OCI-LY1 (cell line): ENCODE data around the gene SMYD1.

Experiments
- H2AFZ ChIP-seq: fragments of 200-600 bp; sonication (generic), shearing (Covaris generic); 2 replicates; pipeline ENCODE4 v1.6.0; 2014; ENCODE audit warnings: antibody characterized with exemption, mild to moderate bottlenecking, low read length
- H3F3A ChIP-seq: fragments of 200-600 bp; sonication (generic), shearing (Covaris generic); 2 replicates; pipeline ENCODE4 v1.6.0; 2014; ENCODE audit warnings: mild to moderate bottlenecking, antibody characterized with exemption, low read length, moderate library complexity; ENCODE audit not compliant: insufficient read depth
- H3K27ac ChIP-seq: fragments of 200-600 bp; sonication (generic); 2 replicates; pipeline ENCODE4 v1.5.1; 2014; ENCODE audit warnings: low read length, mixed run types, mild to moderate bottlenecking, low read depth; ENCODE audit not compliant: poor library complexity, severe bottlenecking
- H3K27me3 ChIP-seq: fragments of 200-600 bp; sonication (generic); 2 replicates; pipeline ENCODE4 v1.6.0; 2014; ENCODE audit warnings: antibody characterized with exemption, mild to moderate bottlenecking, low read length, moderate library complexity; ENCODE audit not compliant: insufficient read depth
- H3K36me3 ChIP-seq: fragments of 200-600 bp; sonication (generic); 2 replicates; pipeline ENCODE4 v1.6.1; 2014; ENCODE audit warnings: mild to moderate bottlenecking, antibody characterized with exemption, low read length, moderate library complexity, mixed read lengths; ENCODE audit not compliant: insufficient read depth
- H3K4me1 ChIP-seq: fragments of 200-600 bp; sonication (generic); 2 replicates; pipeline ENCODE4 v1.5.1; 2014; ENCODE audit warnings: mild to moderate bottlenecking, low read length, moderate library complexity; ENCODE audit not compliant: insufficient read depth, severe bottlenecking
- H3K4me2 ChIP-seq: fragments of 200-600 bp; sonication (generic), shearing (Covaris generic); 2 replicates; pipeline ENCODE4 v1.6.1; 2014; ENCODE audit warnings: low read length
- H3K4me3 ChIP-seq: fragments of 200-600 bp; sonication (generic); 2 replicates; pipeline ENCODE4 v1.5.1; 2014; ENCODE audit warnings: low read length, low read depth, mild to moderate bottlenecking, mixed read lengths; ENCODE audit not compliant: poor library complexity, severe bottlenecking
- H3K79me2 ChIP-seq: fragments of 200-600 bp; shearing (Covaris generic); 2 replicates; pipeline ENCODE4 v1.6.1; 2016; ENCODE audit warnings: mixed run types, low read length, mixed read lengths; ENCODE audit not compliant: insufficient read depth
- H3K9ac ChIP-seq: fragments of 200-600 bp; sonication (generic), shearing (Covaris generic); 2 replicates; pipeline ENCODE4 v1.6.1; 2014; ENCODE audit warnings: mild to moderate bottlenecking, low read length, mixed read lengths
- H3K9me2 ChIP-seq: fragments of 200-600 bp; sonication (generic), shearing (Covaris generic); 2 replicates; pipeline ENCODE4 v1.6.1; 2014; ENCODE audit warnings: low read depth, mild to moderate bottlenecking, low read length, mixed read lengths
- H3K9me3 ChIP-seq: fragments of 200-600 bp; shearing (Covaris generic); 2 replicates; pipeline ENCODE4 v1.6.1; 2014; ENCODE audit warnings: low read length, mixed read lengths
- H4K20me1 ChIP-seq: fragments of 200-600 bp; sonication (generic), shearing (Covaris generic); 2 replicates; pipeline ENCODE4 v1.6.0; 2016; ENCODE audit warnings: mild to moderate bottlenecking, low read length; ENCODE audit not compliant: insufficient read depth
- CTCF ChIP-seq: fragments of 200-600 bp; sonication (generic), shearing (Covaris generic); IDR thresholded peaks from 2 replicates; pipeline ENCODE4 v1.5.1; 2017; ENCODE audit warnings: mild to moderate bottlenecking, antibody characterized with exemption, low read length, moderate library complexity, mixed read lengths
- EZH2 ChIP-seq: fragments of 200-600 bp; sonication (generic), shearing (Covaris generic); IDR thresholded peaks from 2 replicates; pipeline ENCODE4 v1.8.0; 2017; ENCODE audit warnings: borderline replicate concordance, mixed run types, mild to moderate bottlenecking, antibody characterized with exemption, low read length, moderate library complexity, mixed read lengths

Gene SMYD1

GRCh38 chr2:88070055-88070454 is 2.4 kb downstream of the SMYD1 start:
- Histone ChIP-seq H3K4me3 (no peak overlapping the region), H4K20me1 (no peaks in the 10 kb centered on the region), H3F3A (no peaks in the 10 kb centered on the region), H3K9me3 (no peaks in the 10 kb centered on the region), H3K9ac (no peak overlapping the region), H3K27me3 (no peaks in the 10 kb centered on the region), H3K36me3 (no peaks in the 10 kb centered on the region), H3K9me2 (no peaks in the 10 kb centered on the region), H3K4me2 (no peak overlapping the region), H3K4me1 (no peaks in the 10 kb centered on the region), H3K27ac (no peak overlapping the region), H3K79me2 (no peaks in the 10 kb centered on the region), H2AFZ (no peak overlapping the region)
- TF ChIP-seq EZH2 (no peak), CTCF (no peak)

DNA sequence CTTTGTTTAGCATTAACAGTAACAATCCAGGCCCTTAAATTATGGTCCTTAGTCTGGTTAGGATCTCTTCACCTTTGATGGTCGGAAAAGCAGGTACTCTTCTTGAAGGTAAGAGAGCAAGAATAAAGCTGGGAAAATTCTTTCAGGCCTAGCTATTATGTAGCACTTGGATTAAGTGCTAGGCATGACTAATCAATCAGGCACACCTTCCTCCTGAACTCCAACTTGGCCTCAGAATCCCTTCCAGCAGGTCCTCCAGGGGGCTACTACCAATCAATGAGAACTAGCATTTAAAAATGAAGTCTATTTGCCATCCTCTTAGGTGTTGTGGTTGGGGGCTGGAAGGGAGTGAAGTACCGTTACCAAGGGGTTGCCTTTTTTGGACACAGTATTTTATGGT is 3.7 kb downstream of the SMYD1 start:
- no peak overlapping the region for H2AFZ ChIP-seq
- H3K4me1 ChIP-seq = no peaks in the 10 kb centered on the region
- H3K36me3 ChIP-seq = no peaks in the 10 kb centered on the region
- H3K9me2 ChIP-seq = no peaks in the 10 kb centered on the region
- no peaks in the 10 kb centered on the region for H3F3A ChIP-seq
- no peaks in the 10 kb centered on the region for H3K79me2 ChIP-seq
- H3K4me2 ChIP-seq = no peak overlapping the region
- H3K9ac ChIP-seq = no peak overlapping the region
- no peak overlapping the region for H3K27ac ChIP-seq
- H3K9me3 ChIP-seq = no peaks in the 10 kb centered on the region
- H4K20me1 ChIP-seq = no peaks in the 10 kb centered on the region
- no peaks in the 10 kb centered on the region for H3K27me3 ChIP-seq
- no peak for TF ChIP-seq EZH2
- no peak for TF ChIP-seq CTCF
- H3K4me3 ChIP-seq = no peak overlapping the region

GRCh38 chr2:88074150-88074549 is 6.5 kb downstream of the SMYD1 start:
- H3K79me2 ChIP-seq = no peaks in the 10 kb centered on the region
- no peaks in the 10 kb centered on the region for H3K9me2 ChIP-seq
- no peak overlapping the region for H3K4me3 ChIP-seq
- H3K9me3 ChIP-seq = no peaks in the 10 kb centered on the region
- no peaks in the 10 kb centered on the region for H3K36me3 ChIP-seq
- H3F3A ChIP-seq = no peaks in the 10 kb centered on the region
- no peak overlapping the region for H2AFZ ChIP-seq
- no peaks in the 10 kb centered on the region for H3K27me3 ChIP-seq
- TF ChIP-seq CTCF (no peak), EZH2 (no peak)
- no peak overlapping the region for H3K27ac ChIP-seq
- H3K4me2 ChIP-seq = no peak overlapping the region
- H3K4me1 ChIP-seq = no peaks in the 10 kb centered on the region
- no peaks in the 10 kb centered on the region for H4K20me1 ChIP-seq
- no peak overlapping the region for H3K9ac ChIP-seq
